ENCODE data around the gene LRFN4. TPM values are rescaled to one million over a fixed set of nuclear protein-coding genes. Genes with fewer than 3 reads are reported as not detected.

Gene LRFN4
- 10 to 100 TPM; 20.3 to 29.1 (median 27.8) TPM for total RNA-seq
- long read RNA-seq, donor 1, transcript LRFN4-201 (2 exons, 2,431 nt) = major isoform, 45 of 67 reads
- long read RNA-seq, donor 1, partial matches to known transcripts = 0 of 67 reads
- long read RNA-seq, donor 1, other reads (novel, unspliced or antisense) = 22 of 67 reads
- long read RNA-seq, donor 2, partial matches to known transcripts = 1 of 3 reads
- long read RNA-seq, donor 2, other reads (novel, unspliced or antisense) = 1 of 3 reads

- H3K4me1 ChIP-seq (ENCODE audit: low read depth) = peaks cover 9% of the 10 kb centered on the region
- peak; percentile 63 for ATAC-seq
- peak in 2 of 3 donors; percentile 55 to 75 for DNase-seq
- no peak for TF ChIP-seq CTCF (IDR thresholded peaks at IDR 0.05)
- no peaks in the 10 kb centered on the region for H3K9me3 ChIP-seq
- intact Hi-C loops (cut with DNase I, micrococcal nuclease) = no loop called here
- peak within 1 kb of the TSS; percentile 33 for H3K4me3 ChIP-seq
- no peaks in the 10 kb centered on the region for H3K36me3 ChIP-seq (ENCODE audit: low read depth)
These were observed at the start of gene LRFN4 for GRCh38 chr11:66856496-66857233. Gene LRFN4 (plus strand): TSS chr11:66857064. CDS start chr11:66857745, 681 bp downstream.

GRCh38 chr11:66809592-66809991, 47.3 kb upstream of the LRFN4 start:
- Histone ChIP-seq H3K4me1 (ENCODE audit: low read depth) (no peaks in the 10 kb centered on the region), H3K4me3 (no peak overlapping the region), H3K36me3 (ENCODE audit: low read depth) (no peaks in the 10 kb centered on the region), H3K9me3 (no peaks in the 10 kb centered on the region)
- ATAC-seq (no peak), DNase-seq (no peak)
- TF ChIP-seq CTCF (IDR thresholded peaks at IDR 0.05) = no peak
- intact Hi-C loops (cut with DNase I, micrococcal nuclease) = no loop called here

- H3K9me3 ChIP-seq = no peaks in the 10 kb centered on the region
- ATAC-seq (no peak), DNase-seq (no peak)
- no peak overlapping the region for H3K4me3 ChIP-seq
- H3K36me3 ChIP-seq (ENCODE audit: low read depth) = no peaks in the 10 kb centered on the region
- TF ChIP-seq CTCF (IDR thresholded peaks at IDR 0.05) = no peak
- H3K4me1 ChIP-seq (ENCODE audit: low read depth) = no peaks in the 10 kb centered on the region
- intact Hi-C loops (cut with DNase I, micrococcal nuclease) = no loop called here
These were observed 46.2 kb upstream of the LRFN4 start for GRCh38 chr11:66810576-66811185.

- no peaks in the 10 kb centered on the region for H3K36me3 ChIP-seq (ENCODE audit: low read depth)
- DNase-seq (no peak), ATAC-seq (no peak)
- no peak overlapping the region for H3K4me3 ChIP-seq
- intact Hi-C loops (cut with DNase I, micrococcal nuclease) = no loop called here
- no peak for TF ChIP-seq CTCF (IDR thresholded peaks at IDR 0.05)
- no peaks in the 10 kb centered on the region for H3K9me3 ChIP-seq
- no peaks in the 10 kb centered on the region for H3K4me1 ChIP-seq (ENCODE audit: low read depth)
These were observed 42.2 kb upstream of the LRFN4 start for GRCh38 chr11:66814678-66815077.

- intact Hi-C loops (cut with DNase I, micrococcal nuclease) = no loop called here
- DNase-seq (no peak), ATAC-seq (no peak)
- no peak for TF ChIP-seq CTCF (IDR thresholded peaks at IDR 0.05)
- H3K4me3 ChIP-seq = no peak overlapping the region
- no peaks in the 10 kb centered on the region for H3K36me3 ChIP-seq (ENCODE audit: low read depth)
- no peaks in the 10 kb centered on the region for H3K9me3 ChIP-seq
- no peaks in the 10 kb centered on the region for H3K4me1 ChIP-seq (ENCODE audit: low read depth)
These were observed 41.2 kb upstream of the LRFN4 start for GRCh38 chr11:66815646-66816045.
